ENCODE data around the gene ACMSD.

The ACMSD gene

GRCh38 chr2:134835471-134835870 lies 2.9 kb upstream of the ACMSD start:
- H3K4me3 ChIP-seq (ENCODE audit: low read depth, low read length): no peak overlapping the region
- TF ChIP-seq CTCF (IDR thresholded peaks at IDR 0.05; ENCODE audit: borderline replicate concordance, insufficient read depth, low read depth, low read length): no peak

DNA sequence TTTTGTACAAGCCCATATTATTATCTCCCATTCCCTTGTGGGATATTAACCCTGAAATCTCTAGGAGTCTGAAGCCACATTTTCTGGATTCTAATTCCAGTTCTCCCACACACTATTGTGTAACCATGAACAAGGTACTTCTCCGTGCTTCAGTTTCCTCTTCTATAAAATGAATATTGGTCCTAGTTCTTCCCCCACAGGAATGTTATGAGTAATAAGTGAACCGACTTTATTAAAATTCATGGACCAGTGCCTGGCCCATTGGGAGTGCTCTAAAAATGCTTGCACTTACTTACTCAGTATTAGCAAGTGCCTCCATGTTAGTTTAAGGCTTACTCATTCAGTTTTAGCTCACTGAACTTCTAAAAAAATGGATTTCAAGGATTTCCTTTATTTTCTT lies 1.4 kb upstream of the ACMSD start:
- H3K4me3 ChIP-seq (ENCODE audit: low read depth, low read length): no peak overlapping the region
- no peak for TF ChIP-seq CTCF (IDR thresholded peaks at IDR 0.05; ENCODE audit: borderline replicate concordance, insufficient read depth, low read depth, low read length)

GRCh38 chr2:134839649-134840048 lies 1.2 kb downstream of the ACMSD start:
- H3K4me3 ChIP-seq (ENCODE audit: low read depth, low read length): no peak overlapping the region
- no peak for TF ChIP-seq CTCF (IDR thresholded peaks at IDR 0.05; ENCODE audit: borderline replicate concordance, insufficient read depth, low read depth, low read length)

- no peak for TF ChIP-seq CTCF (IDR thresholded peaks at IDR 0.05; ENCODE audit: borderline replicate concordance, insufficient read depth, low read depth, low read length)
Measured at GRCh38 chr2:134842930-134843490, 4.6 kb downstream of the ACMSD start.

DNA sequence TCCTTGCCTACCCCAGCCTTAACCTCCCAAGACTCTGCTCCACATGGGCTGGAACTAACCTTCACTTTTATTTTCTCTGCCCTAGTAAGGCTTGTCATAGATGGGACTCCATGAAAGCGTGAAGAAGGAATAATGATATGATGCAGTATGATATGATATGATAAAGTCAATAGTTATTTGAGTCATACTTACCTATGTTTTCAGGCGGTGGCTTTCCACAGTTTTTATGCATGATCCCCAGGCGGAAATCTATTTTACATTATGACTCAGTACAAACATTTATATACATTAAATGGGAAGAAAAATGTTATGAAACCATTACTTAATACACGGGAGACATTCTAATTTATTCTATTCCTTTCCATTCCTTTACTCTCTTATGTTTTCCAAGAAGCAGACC lies 5.6 kb downstream of the ACMSD start:
- no peak for TF ChIP-seq CTCF (IDR thresholded peaks at IDR 0.05; ENCODE audit: borderline replicate concordance, insufficient read depth, low read depth, low read length)
- H3K4me3 ChIP-seq (ENCODE audit: low read depth, low read length): no peak overlapping the region

More at GRCh38 chr2:134842930-134843490, 4.6 kb downstream of the ACMSD start:
- H3K4me3 ChIP-seq (ENCODE audit: low read depth, low read length): no peak overlapping the region

- no peak for TF ChIP-seq CTCF (IDR thresholded peaks at IDR 0.05; ENCODE audit: borderline replicate concordance, insufficient read depth, low read depth, low read length)
- H3K4me3 ChIP-seq (ENCODE audit: low read depth, low read length): no peak overlapping the region
Measured at GRCh38 chr2:134845028-134845427, 6.6 kb downstream of the ACMSD start.

- no peak overlapping the region for H3K4me3 ChIP-seq (ENCODE audit: low read depth, low read length)
Measured at GRCh38 chr2:134845719-134846118, 7.3 kb downstream of the ACMSD start.

More at GRCh38 chr2:134845719-134846118, 7.3 kb downstream of the ACMSD start:
- TF ChIP-seq CTCF (IDR thresholded peaks at IDR 0.05; ENCODE audit: borderline replicate concordance, insufficient read depth, low read depth, low read length): no peak

Measured in GM12875 (cell line).